HCT116 (cell line): ENCODE data around the gene DMD. TPM values are rescaled to one million over a fixed set of nuclear protein-coding genes. Genes with fewer than 3 reads are reported as not detected.

Experiments
- ATAC-seq: fragments of 200-7000 bp; cut with Tn5 transposase; 2 replicates; pipeline ENCODE4 v1.9.1; 2020; ENCODE audit warnings: mild to moderate bottlenecking, moderate library complexity
- BruUV-seq: library from RNA; stranded (reverse); fragments of 400-500 nt; replicated peaks from 2 replicates; lab custom pipeline; 2021; lab: Mats Ljungman, UMichigan
- CTCF ChIA-PET: fragments of 300-600 bp; sonication (Branson Sonifier 250); formaldehyde crosslinking; loops from one replicate; lab custom pipeline; 2021; ENCODE audit warnings: antibody characterized with exemption; lab: Charles Lee
- POLR2A ChIA-PET: fragments of 300-600, 350-600 bp; sonication (Branson Sonifier 250); formaldehyde crosslinking; loops from one replicate; lab custom pipeline; 2021; ENCODE audit warnings: antibody characterized with exemption; lab: Charles Lee
- RAD21 ChIA-PET, 2 experiments: fragments of 300-600 bp; sonication (Branson Sonifier 250); formaldehyde crosslinking; loops; one replicate each; lab custom pipeline; 2023; ENCODE audit warnings: low total read pairs in 2 of 2; ENCODE audit not compliant: uncharacterized antibody in 2 of 2, unreplicated experiment in 2 of 2, low non-redundant PET in 1 of 2; lab: Charles Lee
- DNase-seq: peaks from one replicate; pipeline ENCODE4 v3.0.0-alpha.2; 2010; ENCODE audit warnings: low read depth, low spot score
- H2AFZ ChIP-seq: fragments of 200-600 bp; shearing (Covaris generic), sonication (generic); 2 replicates; pipeline ENCODE4 v1.6.1; 2017; ENCODE audit warnings: low read depth, mixed run types, mixed read lengths, antibody characterized with exemption, low read length; ENCODE audit not compliant: poor library complexity, severe bottlenecking
- H3K27ac ChIP-seq: 2 replicates; pipeline ENCODE4 v1.5.1; 2012; ENCODE audit warnings: low read depth, low read length
- H3K27me3 ChIP-seq: fragments of 200-600 bp; sonication (generic); 2 replicates; pipeline ENCODE4 v1.6.1; 2016; ENCODE audit warnings: mixed run types, low read length, mixed read lengths; ENCODE audit not compliant: insufficient read depth
- H3K36me3 ChIP-seq, 2 experiments: fragments of 200-500 bp in 1 of 2; fragments of 200-600 bp in 1 of 2; sonication (Bioruptor generic) in 1 of 2; sonication (generic) in 1 of 2; 2 replicates each; pipeline versions ENCODE4 v1.5.1 to v1.6.1; 2014 to 2016; ENCODE audit warnings: low read length in 2 of 2, inconsistent platforms in 1 of 2, mixed read lengths in 1 of 2, mixed run types in 1 of 2; ENCODE audit not compliant: insufficient read depth in 2 of 2, control insufficient read depth in 1 of 2
- H3K4me1 ChIP-seq, 2 experiments: fragments of 200-600 bp in 1 of 2; sonication (generic) in 1 of 2; 2 replicates each; pipeline versions ENCODE4 v1.5.1 to v1.6.1; 2012 to 2017; ENCODE audit warnings: low read length in 2 of 2, inconsistent platforms in 1 of 2, mild to moderate bottlenecking in 1 of 2, mixed read lengths in 1 of 2, mixed run types in 1 of 2, moderate library complexity in 1 of 2; ENCODE audit not compliant: insufficient read depth in 2 of 2, control insufficient read depth in 1 of 2
- H3K4me2 ChIP-seq: fragments of 200-600 bp; sonication (generic); 2 replicates; pipeline ENCODE4 v1.6.1; 2017; ENCODE audit warnings: mixed run types, low read length, mixed read lengths
- H3K4me3 ChIP-seq, 2 experiments: fragments of 200-600 bp in 1 of 2; sonication (generic) in 1 of 2; replicated peaks in 1 of 2; 2 replicates each; pipeline ENCODE4 v1.5.1; 2011 to 2016; ENCODE audit warnings: low read length in 2 of 2, control low read depth in 1 of 2, low read depth in 1 of 2, mild to moderate bottlenecking in 1 of 2, mixed read lengths in 1 of 2, mixed run types in 1 of 2
- H3K79me2 ChIP-seq: fragments of 200-600 bp; sonication (generic); 2 replicates; pipeline ENCODE4 v1.6.1; 2017; ENCODE audit warnings: mild to moderate bottlenecking, mixed run types, low read length, moderate library complexity, mixed read lengths; ENCODE audit not compliant: insufficient read depth
- H3K9ac ChIP-seq: fragments of 200-600 bp; sonication (generic); 2 replicates; pipeline ENCODE4 v1.6.1; 2016; ENCODE audit warnings: low read length, mixed read lengths
- H3K9me2 ChIP-seq: fragments of 200-600 bp; sonication (generic), shearing (Covaris generic); 2 replicates; pipeline ENCODE4 v1.6.1; 2017; ENCODE audit warnings: mixed run types, mild to moderate bottlenecking, moderate library complexity; ENCODE audit not compliant: insufficient read depth
- H3K9me3 ChIP-seq, 2 experiments: fragments of 200-500 bp in 1 of 2; fragments of 200-600 bp in 1 of 2; sonication (Bioruptor generic) in 1 of 2; sonication (generic) in 1 of 2; 2 replicates each; pipeline ENCODE4 v1.6.1; 2014 to 2017; ENCODE audit warnings: low read length in 2 of 2, mixed read lengths in 2 of 2, inconsistent platforms in 1 of 2, low read depth in 1 of 2, mild to moderate bottlenecking in 1 of 2, mixed run types in 1 of 2, moderate library complexity in 1 of 2; ENCODE audit not compliant: control insufficient read depth in 1 of 2, insufficient read depth in 1 of 2
- H4K20me1 ChIP-seq: fragments of 200-600 bp; sonication (generic), shearing (Covaris generic); 2 replicates; pipeline ENCODE4 v1.6.1; 2017; ENCODE audit warnings: mixed run types, mild to moderate bottlenecking, moderate library complexity; ENCODE audit not compliant: insufficient read depth
- CBX3 ChIP-seq: IDR thresholded peaks from 2 replicates; pipeline ENCODE4 v1.6.1; 2012; ENCODE audit warnings: low read depth
- EZH2 ChIP-seq: fragments of 200-600 bp; sonication (generic); IDR thresholded peaks from 2 replicates; pipeline ENCODE4 v1.6.1; 2017; ENCODE audit warnings: antibody characterized with exemption, mixed run types
- POLR2A ChIP-seq: IDR thresholded peaks from 2 replicates; pipeline ENCODE4 v1.7.0; 2011; ENCODE audit warnings: borderline replicate concordance; ENCODE audit not compliant: insufficient read depth, insufficient read length; ENCODE audit errors: extremely low read depth
- TCF7L2 ChIP-seq: IDR thresholded peaks from 2 replicates; pipeline ENCODE4 v1.7.0; 2011; ENCODE audit warnings: borderline replicate concordance, inconsistent platforms; ENCODE audit not compliant: insufficient read depth, insufficient read length; ENCODE audit errors: extremely low read depth
- YY1 ChIP-seq: IDR thresholded peaks from 2 replicates; pipeline ENCODE4 v1.6.1; 2011; ENCODE audit warnings: low read length, low read depth, moderate library complexity, mild to moderate bottlenecking; ENCODE audit not compliant: insufficient replicate concordance; ENCODE audit errors: extremely low read depth
- ZFX ChIP-seq: fragments of 450-650 bp; IDR thresholded peaks from 2 replicates; pipeline ENCODE4 v1.6.1; 2017
- intact Hi-C: fragments of 100-400 bp; cut with micrococcal nuclease; formaldehyde crosslinking; loops from 2 replicates; pipeline ENCODE4 v1.10.0; 2022
- total RNA-seq: library from RNA; stranded (reverse); gene quantifications from one replicate; pipeline ENCODE4 v1.2.1, GENCODE V29; 2021; ENCODE audit not compliant: unreplicated experiment
- TF ChIP-seq, protein P1 (sequence below): IDR thresholded peaks from 2 replicates; pipeline ENCODE4 v1.6.1; 2012
- TF ChIP-seq, protein P2 (sequence below): IDR thresholded peaks from 2 replicates; pipeline ENCODE4 v1.6.1; 2012
- TF ChIP-seq, protein P3 (sequence below), 3 experiments: fragments of 200-600 bp in 1 of 3; sonication (generic) in 1 of 3; IDR thresholded peaks in 2 of 3; conservative IDR thresholded peaks in 1 of 3; 2 replicates each; pipeline ENCODE4 v1.5.1; 2012 to 2017; ENCODE audit warnings: low read depth in 2 of 3, low read length in 2 of 3, antibody characterized with exemption in 1 of 3, borderline replicate concordance in 1 of 3, control low read depth in 1 of 3, mild to moderate bottlenecking in 1 of 3, mixed read lengths in 1 of 3, mixed run types in 1 of 3, moderate library complexity in 1 of 3; ENCODE audit not compliant: insufficient read depth in 1 of 3
- TF ChIP-seq, protein P4 (sequence below): IDR thresholded peaks from 2 replicates; pipeline ENCODE4 v1.6.1; 2012; ENCODE audit warnings: low read depth

Gene DMD
- total RNA-seq, 1 experiment from 2014 or later, result 0.05 TPM

DNA sequence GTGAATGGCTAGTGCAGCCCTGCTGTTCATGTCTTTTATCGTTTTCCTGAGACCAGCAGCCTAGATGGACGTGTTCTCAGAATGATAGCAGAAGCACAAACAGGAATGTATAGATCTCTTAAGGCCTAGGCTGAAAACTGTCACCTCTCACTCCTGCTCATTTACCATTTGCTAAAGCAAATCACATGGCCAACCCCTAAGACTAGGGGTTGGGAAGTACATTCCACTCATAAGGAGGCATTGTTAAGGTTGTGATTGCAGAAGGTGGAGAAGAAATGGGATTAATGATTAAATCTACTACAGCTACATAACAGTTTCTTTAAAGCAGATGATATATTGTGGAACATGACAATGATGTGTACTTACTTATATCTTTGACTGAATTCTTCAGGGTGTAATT lies 1602.7 kb downstream of the DMD start:
- H3K4me2 ChIP-seq, result no peak overlapping the region
- H3K79me2 ChIP-seq, result no peaks in the 10 kb centered on the region
- ATAC-seq (no peak), DNase-seq (no peak)
- H3K4me1 ChIP-seq, result no peaks in the 10 kb centered on the region
- H3K9ac ChIP-seq, result no peak overlapping the region
- BruUV-seq, result no TSS peak
- ChIA-PET RAD21 (no interaction called here), POLR2A (no interaction called here), CTCF (no interaction called here)
- H3K9me2 ChIP-seq, result no peaks in the 10 kb centered on the region
- no peak for TF ChIP-seq POLR2A
- intact Hi-C loops, result no loop called here
- no peak overlapping the region for H2AFZ ChIP-seq
- no peak overlapping the region for H3K27ac ChIP-seq
- no peaks in the 10 kb centered on the region for H4K20me1 ChIP-seq
- H3K36me3 ChIP-seq, result no peaks in the 10 kb centered on the region
- H3K4me3 ChIP-seq, result no peak overlapping the region
- H3K27me3 ChIP-seq, result no peaks in the 10 kb centered on the region
- no peaks in the 10 kb centered on the region; a peak in 1 of 4 replicates for H3K9me3 ChIP-seq

DNA sequence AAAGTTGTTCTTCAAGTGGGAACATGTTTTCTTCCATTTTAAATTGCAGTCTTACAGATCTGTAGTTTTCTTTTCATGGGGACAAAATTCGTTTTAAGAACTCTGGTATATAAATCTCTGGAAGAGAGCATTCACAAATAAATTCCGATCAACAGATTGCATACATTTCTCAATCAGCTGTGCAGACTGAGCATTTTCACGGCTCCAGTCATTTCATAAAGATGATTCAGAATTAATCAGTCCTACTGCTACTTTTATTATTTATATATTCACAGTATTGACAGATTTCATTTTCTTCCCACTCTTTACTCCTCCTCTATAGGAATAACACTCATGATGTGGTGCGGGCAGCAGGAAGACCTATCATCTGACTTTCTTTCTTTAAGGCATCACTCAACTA lies 1604.6 kb downstream of the DMD start:
- Histone ChIP-seq H3K9ac (no peak overlapping the region), H3K36me3 (no peaks in the 10 kb centered on the region), H3K4me1 (no peaks in the 10 kb centered on the region), H3K79me2 (no peaks in the 10 kb centered on the region), H2AFZ (no peak overlapping the region), H3K4me2 (no peak overlapping the region), H3K27ac (no peak overlapping the region), H3K4me3 (no peak overlapping the region), H3K9me3 (no peaks in the 10 kb centered on the region; a peak in 1 of 4 replicates), H3K9me2 (no peaks in the 10 kb centered on the region), H4K20me1 (no peaks in the 10 kb centered on the region), H3K27me3 (no peaks in the 10 kb centered on the region)
- TF ChIP-seq POLR2A (no peak), EZH2 (no peak), ZFX (no peak), CBX3 (no peak), TCF7L2 (no peak), YY1 (no peak)
- TF ChIP-seq, protein P1, sequence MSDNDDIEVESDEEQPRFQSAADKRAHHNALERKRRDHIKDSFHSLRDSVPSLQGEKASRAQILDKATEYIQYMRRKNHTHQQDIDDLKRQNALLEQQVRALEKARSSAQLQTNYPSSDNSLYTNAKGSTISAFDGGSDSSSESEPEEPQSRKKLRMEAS, result no peak
- TF ChIP-seq, protein P2, sequence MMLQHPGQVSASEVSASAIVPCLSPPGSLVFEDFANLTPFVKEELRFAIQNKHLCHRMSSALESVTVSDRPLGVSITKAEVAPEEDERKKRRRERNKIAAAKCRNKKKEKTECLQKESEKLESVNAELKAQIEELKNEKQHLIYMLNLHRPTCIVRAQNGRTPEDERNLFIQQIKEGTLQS, result no peak
- TF ChIP-seq, protein P3, sequence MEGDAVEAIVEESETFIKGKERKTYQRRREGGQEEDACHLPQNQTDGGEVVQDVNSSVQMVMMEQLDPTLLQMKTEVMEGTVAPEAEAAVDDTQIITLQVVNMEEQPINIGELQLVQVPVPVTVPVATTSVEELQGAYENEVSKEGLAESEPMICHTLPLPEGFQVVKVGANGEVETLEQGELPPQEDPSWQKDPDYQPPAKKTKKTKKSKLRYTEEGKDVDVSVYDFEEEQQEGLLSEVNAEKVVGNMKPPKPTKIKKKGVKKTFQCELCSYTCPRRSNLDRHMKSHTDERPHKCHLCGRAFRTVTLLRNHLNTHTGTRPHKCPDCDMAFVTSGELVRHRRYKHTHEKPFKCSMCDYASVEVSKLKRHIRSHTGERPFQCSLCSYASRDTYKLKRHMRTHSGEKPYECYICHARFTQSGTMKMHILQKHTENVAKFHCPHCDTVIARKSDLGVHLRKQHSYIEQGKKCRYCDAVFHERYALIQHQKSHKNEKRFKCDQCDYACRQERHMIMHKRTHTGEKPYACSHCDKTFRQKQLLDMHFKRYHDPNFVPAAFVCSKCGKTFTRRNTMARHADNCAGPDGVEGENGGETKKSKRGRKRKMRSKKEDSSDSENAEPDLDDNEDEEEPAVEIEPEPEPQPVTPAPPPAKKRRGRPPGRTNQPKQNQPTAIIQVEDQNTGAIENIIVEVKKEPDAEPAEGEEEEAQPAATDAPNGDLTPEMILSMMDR (IDR thresholded peaks at IDR 0.05 in 2 of 3, conservative IDR thresholded peaks at IDR 0.05 in 1 of 3; ENCODE audit: borderline replicate concordance in 1 of 3, insufficient read depth in 1 of 3, low read depth in 2 of 3, low read length in 2 of 3), result no peak
- TF ChIP-seq, protein P4, sequence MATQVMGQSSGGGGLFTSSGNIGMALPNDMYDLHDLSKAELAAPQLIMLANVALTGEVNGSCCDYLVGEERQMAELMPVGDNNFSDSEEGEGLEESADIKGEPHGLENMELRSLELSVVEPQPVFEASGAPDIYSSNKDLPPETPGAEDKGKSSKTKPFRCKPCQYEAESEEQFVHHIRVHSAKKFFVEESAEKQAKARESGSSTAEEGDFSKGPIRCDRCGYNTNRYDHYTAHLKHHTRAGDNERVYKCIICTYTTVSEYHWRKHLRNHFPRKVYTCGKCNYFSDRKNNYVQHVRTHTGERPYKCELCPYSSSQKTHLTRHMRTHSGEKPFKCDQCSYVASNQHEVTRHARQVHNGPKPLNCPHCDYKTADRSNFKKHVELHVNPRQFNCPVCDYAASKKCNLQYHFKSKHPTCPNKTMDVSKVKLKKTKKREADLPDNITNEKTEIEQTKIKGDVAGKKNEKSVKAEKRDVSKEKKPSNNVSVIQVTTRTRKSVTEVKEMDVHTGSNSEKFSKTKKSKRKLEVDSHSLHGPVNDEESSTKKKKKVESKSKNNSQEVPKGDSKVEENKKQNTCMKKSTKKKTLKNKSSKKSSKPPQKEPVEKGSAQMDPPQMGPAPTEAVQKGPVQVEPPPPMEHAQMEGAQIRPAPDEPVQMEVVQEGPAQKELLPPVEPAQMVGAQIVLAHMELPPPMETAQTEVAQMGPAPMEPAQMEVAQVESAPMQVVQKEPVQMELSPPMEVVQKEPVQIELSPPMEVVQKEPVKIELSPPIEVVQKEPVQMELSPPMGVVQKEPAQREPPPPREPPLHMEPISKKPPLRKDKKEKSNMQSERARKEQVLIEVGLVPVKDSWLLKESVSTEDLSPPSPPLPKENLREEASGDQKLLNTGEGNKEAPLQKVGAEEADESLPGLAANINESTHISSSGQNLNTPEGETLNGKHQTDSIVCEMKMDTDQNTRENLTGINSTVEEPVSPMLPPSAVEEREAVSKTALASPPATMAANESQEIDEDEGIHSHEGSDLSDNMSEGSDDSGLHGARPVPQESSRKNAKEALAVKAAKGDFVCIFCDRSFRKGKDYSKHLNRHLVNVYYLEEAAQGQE, result no peak
- ATAC-seq, result no peak
- ChIA-PET RAD21 (no interaction called here), CTCF (no interaction called here), POLR2A (no interaction called here)
- no peak for DNase-seq
- BruUV-seq, result no TSS peak
- intact Hi-C loops, result no loop called here
